Suprapubic skin (tissue), 3 donors: ENCODE data around the gene ECD.
"Not testable (repeated sequence)": the region's sequence is repeated elsewhere in the genome, so short reads cannot be mapped to it uniquely, and the experiment has no call there.

Experiments used
- EP300 ChIP-seq: sonication (generic); formaldehyde crosslinking; IDR thresholded peaks from one replicate; pipeline ENCODE4 v1.6.1; 2017; ENCODE audit warnings: antibody characterized with exemption
- POLR2A ChIP-seq, 2 donors: fragments of 450-650 bp; IDR thresholded peaks; one replicate each; pipeline ENCODE4 v1.6.1; 2017; ENCODE audit warnings: antibody characterized with exemption in 2 of 2, mild to moderate bottlenecking in 2 of 2, moderate library complexity in 2 of 2
- TF ChIP-seq, protein P1 (sequence below), 2 donors: fragments of 200-600 bp in 1 of 2; fragments of 450-650 bp in 1 of 2; sonication (generic) in 1 of 2; IDR thresholded peaks; one replicate each; pipeline ENCODE4 v1.5.1; 2016 to 2019; ENCODE audit warnings: antibody characterized with exemption in 2 of 2, mild to moderate bottlenecking in 1 of 2, moderate library complexity in 1 of 2

GRCh38 chr10:73150633-73151413 lies 17.0 kb downstream of the ECD start:
- TF ChIP-seq, protein P1, sequence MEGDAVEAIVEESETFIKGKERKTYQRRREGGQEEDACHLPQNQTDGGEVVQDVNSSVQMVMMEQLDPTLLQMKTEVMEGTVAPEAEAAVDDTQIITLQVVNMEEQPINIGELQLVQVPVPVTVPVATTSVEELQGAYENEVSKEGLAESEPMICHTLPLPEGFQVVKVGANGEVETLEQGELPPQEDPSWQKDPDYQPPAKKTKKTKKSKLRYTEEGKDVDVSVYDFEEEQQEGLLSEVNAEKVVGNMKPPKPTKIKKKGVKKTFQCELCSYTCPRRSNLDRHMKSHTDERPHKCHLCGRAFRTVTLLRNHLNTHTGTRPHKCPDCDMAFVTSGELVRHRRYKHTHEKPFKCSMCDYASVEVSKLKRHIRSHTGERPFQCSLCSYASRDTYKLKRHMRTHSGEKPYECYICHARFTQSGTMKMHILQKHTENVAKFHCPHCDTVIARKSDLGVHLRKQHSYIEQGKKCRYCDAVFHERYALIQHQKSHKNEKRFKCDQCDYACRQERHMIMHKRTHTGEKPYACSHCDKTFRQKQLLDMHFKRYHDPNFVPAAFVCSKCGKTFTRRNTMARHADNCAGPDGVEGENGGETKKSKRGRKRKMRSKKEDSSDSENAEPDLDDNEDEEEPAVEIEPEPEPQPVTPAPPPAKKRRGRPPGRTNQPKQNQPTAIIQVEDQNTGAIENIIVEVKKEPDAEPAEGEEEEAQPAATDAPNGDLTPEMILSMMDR (IDR thresholded peaks at IDR 0.05): not testable (repeated sequence)
- not testable (repeated sequence) for TF ChIP-seq POLR2A (IDR thresholded peaks at IDR 0.05); EP300
